ENCODE results near the gene GRAP. TPM values are rescaled to one million over a fixed set of nuclear protein-coding genes. Genes with fewer than 3 reads are reported as not detected.
A peak's percentile ranks its signal among the peaks of the same experiment; 100 is the strongest.
"Not testable (repeated sequence)": the region's sequence is repeated elsewhere in the genome, so short reads cannot be mapped to it uniquely, and the experiment has no call there.

GRAP gene
- total and polyA plus RNA-seq, 12 donors, result 0.99 to 3.7 (median 2.3) TPM

DNA sequence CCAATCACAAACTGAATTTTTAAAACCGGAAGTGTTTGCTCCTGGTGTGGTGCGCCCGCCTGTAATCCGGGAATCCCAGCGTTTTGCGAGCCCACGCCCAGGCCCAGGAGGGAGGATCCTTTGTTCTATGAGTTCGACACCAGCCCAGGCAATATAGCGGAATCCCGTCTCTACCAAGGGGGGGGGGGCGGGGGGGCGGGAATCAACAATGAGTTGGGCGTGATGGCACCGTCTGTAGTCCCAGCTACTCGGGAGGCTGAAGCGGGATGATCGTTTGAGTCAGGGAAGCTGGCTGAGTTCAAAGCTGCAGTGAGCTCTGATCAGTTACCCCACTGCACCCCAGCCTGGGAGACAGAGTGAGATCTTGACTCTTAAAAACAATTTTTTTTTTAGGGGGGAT, 17.6 kb upstream of the GRAP start:
- H3K4me3 ChIP-seq; H3K27ac ChIP-seq; intact Hi-C loops (cut with DNase I); ATAC-seq; H3K36me3 ChIP-seq; H3K9me3 ChIP-seq; DNase-seq; H3K4me1 ChIP-seq; H3K27me3 ChIP-seq: not testable (repeated sequence)
- 0% methylated on average over 1 to 7 of the region's 17 CpGs for WGBS, 2 donors

DNA sequence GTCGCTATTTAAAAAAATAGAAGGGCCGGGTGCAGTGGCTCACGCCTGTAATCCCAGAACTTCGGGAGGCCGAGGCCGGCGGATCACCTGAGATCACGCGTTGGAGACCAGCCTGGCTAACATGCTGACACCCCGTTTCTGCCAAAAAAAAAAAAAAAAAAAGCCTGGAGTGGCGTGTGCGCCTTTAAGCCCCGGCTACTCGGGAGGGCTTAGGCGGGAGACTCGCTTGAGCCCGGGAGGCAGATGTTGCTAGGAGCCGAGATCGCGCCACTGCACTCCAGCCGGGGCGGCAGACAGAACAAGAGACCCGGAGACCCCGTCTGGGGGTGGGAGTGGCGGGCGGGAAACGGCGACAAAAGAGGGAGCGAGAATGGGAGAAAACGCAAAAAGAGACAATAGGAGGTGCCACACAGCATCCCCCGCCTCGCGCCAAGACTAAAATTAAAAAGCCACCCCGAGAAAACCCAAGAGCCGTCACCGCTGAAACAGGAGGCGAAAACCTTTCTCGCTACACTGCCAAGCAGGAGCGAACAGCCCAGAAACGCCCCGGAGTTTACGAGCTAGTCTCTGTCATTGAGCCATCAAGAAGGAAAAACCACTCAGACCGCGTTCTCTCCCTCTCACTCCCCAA, 16.7 kb upstream of the GRAP start:
- 0 to 1% methylated on average over 11 to 21 of the region's 44 CpGs for WGBS, 2 donors
- H3K9me3 ChIP-seq; H3K36me3 ChIP-seq; H3K4me1 ChIP-seq; intact Hi-C loops (cut with DNase I); H3K27me3 ChIP-seq: not testable (repeated sequence)
- peak overlapping the region in 4 of 10 donors; percentile 12 to 42 (median 30) for H3K4me3 ChIP-seq
- H3K27ac ChIP-seq, result peak overlapping the region in 8 of 10 donors; percentile 48 to 83 (median 64)
- ATAC-seq (peak in 6 of 8 donors; percentile 27 to 83 (median 60)), DNase-seq (peak; percentile 79 to 83)

DNA sequence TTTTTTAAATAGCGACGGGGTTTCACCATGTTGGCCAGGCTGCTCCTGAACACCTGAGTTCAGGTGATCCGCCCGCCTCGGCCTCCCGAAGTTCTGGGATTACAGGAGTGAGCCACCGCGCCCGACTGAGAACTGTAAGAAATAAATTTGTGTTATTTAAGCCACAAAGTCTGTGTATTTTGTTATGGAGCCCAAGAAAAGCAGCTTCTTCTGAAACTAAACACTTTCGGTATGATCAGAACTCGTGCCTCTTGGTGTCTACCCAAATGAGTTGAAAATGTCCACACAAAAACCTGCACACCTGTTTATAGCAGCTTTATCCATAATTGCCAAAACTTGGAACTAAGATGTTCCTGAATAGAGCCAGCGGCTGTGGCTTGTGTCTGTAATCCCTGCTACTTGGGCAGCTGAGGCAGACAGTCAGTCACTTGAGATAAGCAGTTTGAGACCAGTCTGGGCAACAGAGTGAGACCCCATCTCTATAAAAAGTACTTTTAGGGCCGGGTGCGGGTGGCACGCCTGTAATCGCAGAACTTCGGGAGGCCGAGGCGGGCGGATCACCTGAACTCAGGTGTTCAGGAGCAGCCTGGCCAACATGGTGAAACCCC, 16.1 kb upstream of the GRAP start:
- intact Hi-C loops (cut with DNase I); H3K36me3 ChIP-seq; H3K4me3 ChIP-seq; H3K4me1 ChIP-seq; H3K27ac ChIP-seq; H3K9me3 ChIP-seq; DNase-seq; H3K27me3 ChIP-seq: not testable (repeated sequence)
- peak; percentile 71 to 97 (median 95) for ATAC-seq
- no CpG with 5 or more reads among the region's 20 CpGs for WGBS, 2 donors

DNA sequence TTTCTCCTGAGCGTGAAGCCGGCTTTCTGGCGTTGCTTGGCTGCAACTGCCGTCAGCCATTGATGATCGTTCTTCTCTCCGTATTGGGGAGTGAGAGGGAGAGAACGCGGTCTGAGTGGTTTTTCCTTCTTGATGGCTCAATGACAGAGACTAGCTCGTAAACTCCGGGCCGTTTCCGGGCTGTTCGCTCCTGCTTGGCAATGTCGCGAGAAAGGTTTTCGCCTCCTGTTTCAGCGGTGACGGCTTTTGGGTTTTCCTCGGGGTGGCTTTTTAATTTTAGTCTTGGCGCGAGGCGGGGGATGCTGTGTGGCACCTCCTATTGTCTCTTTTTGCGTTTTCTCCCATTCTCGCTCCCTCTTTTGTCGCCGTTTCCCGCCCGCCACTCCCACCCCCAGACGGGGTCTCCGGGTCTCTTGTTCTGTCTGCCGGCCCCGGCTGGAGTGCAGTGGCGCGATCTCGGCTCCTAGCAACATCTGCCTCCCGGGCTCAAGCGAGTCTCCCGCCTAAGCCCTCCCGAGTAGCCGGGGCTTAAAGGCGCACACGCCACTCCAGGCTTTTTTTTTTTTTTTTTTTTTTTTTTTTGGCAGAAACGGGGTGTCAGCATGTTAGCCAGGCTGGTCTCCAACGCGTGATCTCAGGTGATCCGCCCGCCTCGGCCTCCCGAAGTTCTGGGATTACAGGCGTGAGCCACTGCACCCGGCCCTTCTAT, 15.4 kb upstream of the GRAP start:
- H3K9me3 ChIP-seq; H3K27me3 ChIP-seq; H3K36me3 ChIP-seq; intact Hi-C loops (cut with DNase I); H3K4me1 ChIP-seq: not testable (repeated sequence)
- DNase-seq, result peak; percentile 14 to 65
- ATAC-seq, result peak in 6 of 8 donors; percentile 22 to 77 (median 40)
- H3K27ac ChIP-seq, result peak overlapping the region in 5 of 10 donors; percentile 60 to 78 (median 67)
- H3K4me3 ChIP-seq, result peak overlapping the region in 3 of 10 donors; percentile 29 to 41 (median 34)
- 0 to 1% methylated on average over 17 to 22 of the region's 51 CpGs for WGBS, 2 donors

DNA sequence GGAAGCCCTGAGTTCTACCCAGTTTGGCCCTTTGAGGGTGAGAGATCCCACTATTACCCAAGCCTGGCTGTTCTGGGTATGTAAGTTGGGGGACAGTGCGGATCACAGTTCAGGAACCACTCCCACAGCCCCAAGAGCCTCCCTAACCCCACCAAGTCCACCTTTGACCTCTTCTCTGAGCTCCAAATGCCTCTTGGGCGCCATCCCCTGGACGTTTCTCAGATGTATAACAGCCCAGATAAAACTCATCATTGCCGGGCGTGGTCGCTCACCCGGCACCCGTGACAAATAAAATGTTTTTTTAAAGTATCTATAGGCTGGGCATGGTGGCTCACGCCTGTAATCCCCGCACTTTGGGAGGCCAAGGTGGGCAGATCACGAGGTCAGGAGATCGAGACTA, 8.7 kb upstream of the GRAP start:
- H3K27ac ChIP-seq; intact Hi-C loops (cut with DNase I); H3K4me1 ChIP-seq; DNase-seq; H3K9me3 ChIP-seq; H3K36me3 ChIP-seq; H3K4me3 ChIP-seq; H3K27me3 ChIP-seq: not testable (repeated sequence)
- ATAC-seq, result peak in 7 of 8 donors; percentile 53 to 78 (median 61)
- no CpG with 5 or more reads among the region's 12 CpGs for WGBS, 2 donors

DNA sequence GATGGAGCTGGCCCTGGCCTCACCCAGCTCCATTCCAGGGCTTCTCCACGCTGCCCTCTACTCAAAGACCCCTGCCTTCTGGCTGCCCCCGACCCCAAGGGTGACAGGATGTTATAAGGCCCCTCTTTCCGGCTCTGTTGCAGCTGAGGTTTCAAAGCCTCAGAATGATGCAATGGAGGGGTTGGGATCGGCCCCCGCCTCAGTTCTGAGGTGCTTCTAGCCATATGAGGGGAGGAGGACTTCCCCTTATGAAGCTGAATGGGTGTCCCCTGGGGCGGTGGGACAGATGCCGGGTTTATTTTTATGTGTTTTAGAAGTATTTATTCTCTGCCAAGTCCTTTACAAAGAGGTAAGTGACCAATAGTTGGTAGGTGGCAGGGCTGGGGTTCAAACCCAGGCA, 2.1 kb upstream of the GRAP start:
- H3K36me3 ChIP-seq; H3K9me3 ChIP-seq; H3K4me3 ChIP-seq; H3K4me1 ChIP-seq; H3K27me3 ChIP-seq; DNase-seq; H3K27ac ChIP-seq; intact Hi-C loops (cut with DNase I); ATAC-seq: not testable (repeated sequence)
- WGBS, 2 donors, result 77 to 89% methylated on average over 2 to 4 of the region's 7 CpGs

DNA sequence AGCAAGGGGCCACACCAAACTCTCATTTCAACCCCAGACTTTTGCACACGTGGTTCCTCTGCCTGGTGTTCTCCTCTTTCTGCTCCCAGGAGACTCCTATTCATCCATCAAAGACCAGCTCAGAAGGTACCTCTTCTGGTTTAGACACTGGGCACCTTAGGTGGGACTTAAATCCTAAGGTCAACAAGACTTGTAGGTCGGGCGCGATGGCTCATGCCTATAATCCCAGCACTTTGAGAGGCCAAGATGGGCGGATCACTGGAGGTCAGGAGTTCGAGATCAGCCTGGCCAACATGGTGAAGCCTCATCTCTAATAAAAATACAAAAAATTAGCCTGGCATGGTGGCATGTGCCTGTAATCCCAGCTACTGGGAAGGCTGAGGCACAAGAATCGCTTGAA, 753 bp upstream of the GRAP start:
- H3K36me3 ChIP-seq; H3K4me1 ChIP-seq; intact Hi-C loops (cut with DNase I); H3K27ac ChIP-seq; H3K4me3 ChIP-seq; H3K9me3 ChIP-seq; ATAC-seq; H3K27me3 ChIP-seq: not testable (repeated sequence)
- peak in 1 of 2 donors; percentile 1 for DNase-seq
- WGBS, 2 donors, result 96% methylated on average over 5 of the region's 7 CpGs

DNA sequence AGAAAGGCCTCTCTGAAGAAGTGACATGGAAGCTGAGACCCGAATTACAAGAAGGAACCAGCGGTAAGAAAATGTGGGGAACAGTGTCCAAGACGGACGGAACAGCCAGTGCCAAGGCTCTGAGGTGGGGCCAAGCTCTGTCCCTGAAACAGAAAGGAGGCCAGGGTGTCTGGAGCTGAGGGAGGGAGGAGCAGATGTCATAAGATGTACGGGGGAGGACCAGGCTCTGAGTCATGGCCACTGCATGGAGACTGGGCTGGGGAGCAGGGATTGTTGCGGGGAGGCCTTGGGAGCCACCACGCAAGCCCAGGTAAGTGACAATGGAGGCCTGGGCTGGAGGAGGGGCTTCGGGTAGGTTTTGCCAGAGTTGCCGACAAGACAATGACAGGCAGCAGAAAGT, 2.1 kb downstream of the GRAP start:
- DNase-seq; ATAC-seq; H3K9me3 ChIP-seq; H3K4me3 ChIP-seq; H3K4me1 ChIP-seq; H3K36me3 ChIP-seq; H3K27ac ChIP-seq; intact Hi-C loops (cut with DNase I); H3K27me3 ChIP-seq: not testable (repeated sequence)
- WGBS, 2 donors, result no CpG with 5 or more reads among the region's 9 CpGs

DNA sequence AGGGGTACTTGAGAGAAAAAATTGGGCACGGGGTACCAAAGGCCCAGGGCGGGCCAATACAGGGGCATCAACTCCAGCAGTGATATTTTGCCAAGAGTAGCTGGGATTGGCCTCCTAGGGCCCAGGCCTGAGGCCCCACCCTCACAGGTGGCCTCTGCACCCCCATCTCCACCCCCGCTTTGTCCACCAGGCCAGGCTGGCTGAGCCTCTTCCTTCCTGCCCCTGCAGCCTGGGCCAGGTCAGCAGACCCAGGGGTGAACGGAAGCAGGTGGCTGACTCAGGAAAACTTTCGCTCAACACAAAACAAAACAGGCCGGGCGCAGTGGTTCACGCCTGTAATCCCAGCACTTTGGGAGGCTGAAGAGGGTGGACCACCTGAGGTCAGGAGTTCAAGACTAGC, 3.7 kb downstream of the GRAP start:
- DNase-seq; H3K27me3 ChIP-seq; H3K4me1 ChIP-seq; H3K4me3 ChIP-seq; H3K36me3 ChIP-seq; intact Hi-C loops (cut with DNase I); H3K27ac ChIP-seq; H3K9me3 ChIP-seq: not testable (repeated sequence)
- WGBS, 2 donors, result no CpG with 5 or more reads among the region's 8 CpGs
- ATAC-seq, result peak in 7 of 8 donors; percentile 11 to 60 (median 30)

DNA sequence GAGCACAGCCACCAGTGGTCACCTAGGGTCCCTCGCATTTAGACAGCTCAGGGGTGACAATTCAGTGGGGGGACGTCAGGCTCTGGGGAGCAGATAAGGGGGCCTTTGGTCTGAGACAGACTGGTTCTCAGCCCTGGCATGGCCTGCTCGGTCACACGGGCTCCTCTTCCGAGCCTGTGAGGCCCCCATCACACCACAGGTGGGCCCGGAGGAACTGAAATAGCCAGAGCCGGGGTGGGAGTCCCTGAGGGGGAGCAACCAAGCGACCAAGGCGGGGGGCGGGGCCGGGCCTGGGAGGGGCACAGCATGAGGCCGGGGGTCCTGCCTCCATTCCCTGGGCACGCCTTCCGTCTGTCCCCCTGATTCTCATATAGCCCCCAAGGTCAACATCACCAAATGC, 4.4 kb downstream of the GRAP start:
- H3K4me1 ChIP-seq; DNase-seq; H3K4me3 ChIP-seq; ATAC-seq; H3K9me3 ChIP-seq; intact Hi-C loops (cut with DNase I); H3K36me3 ChIP-seq; H3K27me3 ChIP-seq; H3K27ac ChIP-seq: not testable (repeated sequence)
- no CpG with 5 or more reads among the region's 14 CpGs for WGBS, 2 donors

DNA sequence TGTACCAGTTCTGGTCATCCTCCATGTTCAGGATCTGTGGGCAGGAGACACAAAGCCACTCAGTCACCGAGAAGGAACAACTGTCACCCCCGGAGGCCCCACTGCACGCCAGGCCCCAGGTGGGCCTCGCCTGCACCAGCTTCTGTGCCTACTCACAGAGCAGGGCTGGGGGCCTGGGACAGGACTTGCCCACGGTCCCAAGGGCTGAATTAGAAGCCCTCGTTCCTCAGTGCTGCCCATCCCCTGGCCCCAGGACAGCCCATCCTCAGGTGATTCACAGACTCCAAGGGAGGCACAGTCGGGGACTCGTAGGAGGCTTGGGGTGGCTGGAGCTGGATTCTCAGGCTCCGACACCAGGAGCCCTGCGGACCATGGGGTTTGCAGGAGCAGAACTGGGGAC, 4.9 kb downstream of the GRAP start:
- 83 to 86% methylated on average over 2 to 3 of the region's 10 CpGs for WGBS, 2 donors
- H3K27ac ChIP-seq; intact Hi-C loops (cut with DNase I); ATAC-seq; H3K9me3 ChIP-seq; H3K4me3 ChIP-seq; H3K27me3 ChIP-seq; H3K4me1 ChIP-seq; H3K36me3 ChIP-seq; DNase-seq: not testable (repeated sequence)
